LNCAP (cell line): ENCODE results near the gene VAMP3.

Experiments used
- TF ChIP-seq, protein P1 (sequence below): fragments of 450-650 bp; IDR thresholded peaks from 2 replicates; pipeline ENCODE4 v1.5.1; 2017; ENCODE audit warnings: mild to moderate bottlenecking

Gene VAMP3

DNA sequence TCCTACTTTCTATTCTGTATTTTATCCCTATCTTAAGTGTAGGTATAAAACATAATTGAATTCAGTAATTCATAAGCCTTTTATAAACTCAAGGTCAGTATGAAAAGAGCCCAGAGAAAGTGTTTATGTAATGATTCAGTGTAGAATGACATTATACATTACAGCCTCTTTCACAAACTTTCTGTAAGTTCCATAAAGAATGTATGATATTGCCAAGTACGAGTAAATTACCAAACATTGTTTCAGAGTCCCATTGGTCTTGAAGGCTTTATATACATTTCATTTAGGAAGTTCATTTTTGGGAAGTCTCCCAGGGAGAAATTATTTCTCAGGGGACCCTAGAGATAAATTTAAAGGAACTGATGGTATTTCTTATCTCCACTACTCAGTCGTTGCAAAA lies 37.8 kb upstream of the VAMP3 start:
- TF ChIP-seq, protein P1, sequence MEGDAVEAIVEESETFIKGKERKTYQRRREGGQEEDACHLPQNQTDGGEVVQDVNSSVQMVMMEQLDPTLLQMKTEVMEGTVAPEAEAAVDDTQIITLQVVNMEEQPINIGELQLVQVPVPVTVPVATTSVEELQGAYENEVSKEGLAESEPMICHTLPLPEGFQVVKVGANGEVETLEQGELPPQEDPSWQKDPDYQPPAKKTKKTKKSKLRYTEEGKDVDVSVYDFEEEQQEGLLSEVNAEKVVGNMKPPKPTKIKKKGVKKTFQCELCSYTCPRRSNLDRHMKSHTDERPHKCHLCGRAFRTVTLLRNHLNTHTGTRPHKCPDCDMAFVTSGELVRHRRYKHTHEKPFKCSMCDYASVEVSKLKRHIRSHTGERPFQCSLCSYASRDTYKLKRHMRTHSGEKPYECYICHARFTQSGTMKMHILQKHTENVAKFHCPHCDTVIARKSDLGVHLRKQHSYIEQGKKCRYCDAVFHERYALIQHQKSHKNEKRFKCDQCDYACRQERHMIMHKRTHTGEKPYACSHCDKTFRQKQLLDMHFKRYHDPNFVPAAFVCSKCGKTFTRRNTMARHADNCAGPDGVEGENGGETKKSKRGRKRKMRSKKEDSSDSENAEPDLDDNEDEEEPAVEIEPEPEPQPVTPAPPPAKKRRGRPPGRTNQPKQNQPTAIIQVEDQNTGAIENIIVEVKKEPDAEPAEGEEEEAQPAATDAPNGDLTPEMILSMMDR: no peak

DNA sequence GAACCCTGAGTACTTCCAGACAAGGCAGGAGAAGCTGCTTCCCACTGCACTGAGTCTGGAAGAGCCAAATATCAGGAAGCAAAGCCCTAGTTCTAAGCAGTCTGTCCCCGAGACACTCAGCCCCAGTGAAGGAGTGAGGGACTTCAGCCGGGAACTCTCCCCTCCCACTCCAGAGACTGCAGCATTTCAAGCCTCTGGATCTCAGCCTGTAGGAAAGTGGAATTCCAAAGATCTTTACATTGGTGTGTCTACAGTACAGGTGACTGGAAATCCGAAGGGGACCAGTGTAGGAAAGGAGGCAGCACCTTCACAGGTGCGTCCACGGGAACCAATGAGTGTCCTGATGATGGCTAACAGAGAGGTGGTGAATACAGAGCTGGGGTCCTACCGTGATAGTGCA lies 33.1 kb upstream of the VAMP3 start:
- TF ChIP-seq, protein P1: no peak

DNA sequence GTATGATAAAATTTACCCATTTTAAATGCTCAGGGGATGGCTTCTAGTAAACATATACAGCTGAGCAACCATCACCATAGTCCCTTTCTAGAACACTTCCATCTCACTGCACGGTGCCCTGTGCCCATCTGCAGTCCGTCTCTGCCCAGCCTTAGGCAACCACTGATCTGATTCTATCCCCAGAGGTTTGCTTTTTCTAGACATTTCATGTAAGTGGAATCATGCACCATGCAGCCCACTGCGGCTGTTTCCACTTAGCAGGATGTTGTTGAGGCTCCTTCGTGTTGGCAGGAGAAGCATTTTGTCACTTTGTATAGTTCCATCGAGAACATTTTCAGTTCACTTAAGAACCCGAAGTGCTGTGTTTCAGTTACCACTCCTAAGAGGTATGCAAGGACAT lies 27.8 kb upstream of the VAMP3 start:
- TF ChIP-seq, protein P1: no peak

DNA sequence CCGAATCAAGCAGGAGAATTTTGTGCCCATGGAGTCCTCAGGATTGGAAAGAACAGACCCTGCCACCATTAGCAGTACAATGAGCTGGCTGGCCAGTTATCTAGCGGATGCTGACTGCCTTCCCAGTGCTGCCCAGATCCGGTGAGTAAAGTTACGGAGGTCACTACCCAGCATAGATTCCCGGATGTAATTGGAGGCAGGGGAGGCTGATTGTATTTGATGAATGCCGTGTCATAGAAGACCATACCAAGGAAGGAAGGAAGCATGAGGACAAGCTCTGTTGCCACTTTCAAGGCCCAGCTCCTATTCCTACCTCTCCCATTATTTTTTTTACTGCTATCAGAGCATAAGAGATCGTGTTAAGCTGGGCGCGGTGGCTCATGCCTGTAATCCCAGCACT lies 26.2 kb upstream of the VAMP3 start:
- TF ChIP-seq, protein P1: no peak

DNA sequence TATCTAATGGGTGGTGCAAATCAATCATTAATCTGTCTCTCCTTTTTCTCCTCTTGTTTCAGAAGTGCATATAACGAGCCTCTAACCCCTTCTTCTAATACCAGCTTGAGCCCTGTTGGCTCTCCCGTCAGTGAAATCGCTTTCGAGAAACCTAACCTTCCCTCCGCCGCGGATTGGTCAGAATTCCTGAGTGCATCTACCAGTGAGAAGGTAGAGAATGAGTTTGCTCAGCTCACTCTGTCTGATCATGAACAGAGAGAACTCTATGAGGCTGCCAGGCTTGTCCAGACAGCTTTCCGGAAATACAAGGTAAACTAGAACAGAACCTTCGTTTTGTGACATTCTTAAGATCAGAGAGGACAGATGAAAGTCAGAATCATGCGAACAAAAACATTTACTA lies 25.3 kb upstream of the VAMP3 start:
- TF ChIP-seq, protein P1: no peak

DNA sequence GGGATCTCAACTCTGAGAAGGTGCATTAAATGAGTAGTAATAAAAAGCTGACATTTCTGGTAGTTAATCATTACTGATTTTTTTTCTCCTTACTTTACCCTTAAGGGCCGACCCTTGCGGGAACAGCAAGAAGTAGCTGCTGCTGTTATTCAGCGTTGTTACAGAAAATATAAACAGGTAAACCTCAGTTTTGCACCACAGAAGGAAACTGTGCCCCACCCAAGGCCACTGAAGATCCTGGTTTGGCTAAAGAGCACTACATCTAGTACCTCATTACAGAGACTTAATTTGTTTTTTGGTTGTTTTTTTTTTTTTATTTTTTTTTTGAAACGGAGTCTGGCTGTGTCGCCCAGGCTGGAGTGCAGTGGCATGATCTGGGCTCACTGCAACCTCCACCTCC lies 23.5 kb upstream of the VAMP3 start:
- TF ChIP-seq, protein P1: no peak

DNA sequence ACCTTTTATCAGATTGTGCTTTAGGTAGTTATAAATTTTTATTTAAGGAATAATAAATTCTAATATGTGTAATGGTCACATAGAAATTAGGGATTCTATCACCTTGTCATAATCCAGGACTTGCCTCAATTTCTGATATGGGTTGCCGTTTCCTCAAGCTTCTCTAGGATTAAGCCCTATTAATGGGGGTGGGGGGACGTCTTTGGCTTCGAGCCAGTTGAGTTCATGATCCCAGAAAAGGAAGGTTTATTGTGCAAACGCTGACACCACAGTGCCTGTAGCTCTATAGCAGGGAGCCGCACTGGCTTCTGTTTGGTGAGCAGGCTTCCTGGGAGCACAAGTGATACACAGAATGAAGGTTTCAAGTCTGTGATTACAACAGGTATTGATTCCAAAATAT lies 22.0 kb upstream of the VAMP3 start:
- TF ChIP-seq, protein P1: no peak

DNA sequence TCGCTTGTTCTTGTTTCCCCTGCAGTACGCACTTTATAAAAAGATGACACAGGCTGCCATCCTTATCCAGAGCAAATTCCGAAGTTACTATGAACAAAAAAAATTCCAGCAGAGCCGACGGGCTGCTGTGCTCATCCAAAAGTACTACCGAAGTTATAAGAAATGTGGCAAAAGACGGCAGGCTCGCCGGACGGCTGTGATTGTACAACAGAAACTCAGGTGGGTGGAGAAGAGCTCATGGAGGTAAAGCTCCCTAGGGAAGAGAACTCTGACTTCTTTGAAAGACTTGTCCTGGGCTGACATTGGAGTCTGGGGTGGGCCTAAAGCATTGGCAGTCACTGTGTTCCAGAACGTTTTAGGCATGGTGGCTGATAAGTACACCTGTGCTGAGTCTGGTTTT lies 19.9 kb upstream of the VAMP3 start:
- TF ChIP-seq, protein P1: no peak
